K562 (cell line): ENCODE results near the gene IFT22. TPM values are rescaled to one million over a fixed set of nuclear protein-coding genes. Genes with fewer than 3 reads are reported as not detected.
A peak's percentile ranks its signal among the peaks of the same experiment; 100 is the strongest.

Source experiments
- ATAC-seq: fragments of 200-7000 bp; cut with Tn5 transposase; 3 replicates; pipeline ENCODE4 v1.9.1; 2020; ENCODE audit warnings: moderate library complexity
- BruUV-seq: library from RNA; stranded (reverse); fragments of 400-500 nt; replicated peaks from 2 replicates; lab custom pipeline; 2021; lab: Mats Ljungman, UMichigan
- CTCF ChIA-PET: fragments of 300-600 bp; formaldehyde crosslinking; extraction: SDS; loops from one replicate; lab custom pipeline; 2021; ENCODE audit warnings: low intra/inter-chr PET ratio; lab: Yijun Ruan, JAX
- POLR2A ChIA-PET: fragments of 300-600, 350-650 bp; sonication (Branson Sonifier 250); formaldehyde crosslinking; extraction: SDS; loops from one replicate; lab custom pipeline; 2021; ENCODE audit warnings: antibody characterized with exemption, inconsistent platforms; lab: Yijun Ruan, JAX
- DNase-seq, 4 experiments: peaks; one replicate each; pipeline versions ENCODE4 v3.0.0 to v3.0.0-alpha.2; 2011 to 2018; ENCODE audit warnings: low spot score in 3 of 4, mixed read lengths in 3 of 4; ENCODE audit errors: extremely low read depth in 1 of 4
- FAIRE-seq: peaks from 2 replicates; lab custom pipeline; 2011; peaks lifted over from hg19 to GRCh38; lab: Jason Lieb, UNC
- H2AFZ ChIP-seq: 2 replicates; pipeline ENCODE4 v1.6.0; 2011; ENCODE audit warnings: low read depth, low read length, control low read depth, inconsistent platforms
- H3K27ac ChIP-seq: fragments of 200-600 bp; 3 replicates; pipeline ENCODE4 v1.8.0; 2011; ENCODE audit warnings: low read depth, mild to moderate bottlenecking, control low read depth, inconsistent platforms, low read length, moderate library complexity, mixed read lengths; ENCODE audit errors: extremely low read depth
- H3K27me3 ChIP-seq, 2 experiments: fragments of 300-600 bp in 1 of 2; 2 replicates in 1 of 2; 3 replicates in 1 of 2; pipeline versions ENCODE4 v1.6.0 to v1.8.0; 2011; ENCODE audit warnings: inconsistent platforms in 2 of 2, low read length in 2 of 2, mild to moderate bottlenecking in 1 of 2, mixed read lengths in 1 of 2, moderate library complexity in 1 of 2; ENCODE audit not compliant: control insufficient read depth in 2 of 2, insufficient read depth in 2 of 2
- H3K36me3 ChIP-seq: fragments of 300-600 bp; 3 replicates; pipeline ENCODE4 v1.8.0; 2011; ENCODE audit warnings: mild to moderate bottlenecking, low read length, inconsistent platforms; ENCODE audit not compliant: control insufficient read depth, insufficient read depth
- H3K4me1 ChIP-seq, 2 experiments: fragments of 200-600 bp in 1 of 2; replicated peaks in 1 of 2; 2 replicates in 1 of 2; 3 replicates in 1 of 2; pipeline versions ENCODE4 v1.5.1 to v1.8.0; 2011; ENCODE audit warnings: inconsistent platforms in 2 of 2, low read length in 2 of 2, mild to moderate bottlenecking in 1 of 2, mixed read lengths in 1 of 2, moderate library complexity in 1 of 2; ENCODE audit not compliant: control insufficient read depth in 2 of 2, insufficient read depth in 2 of 2
- H3K4me2 ChIP-seq: 2 replicates; pipeline ENCODE4 v1.6.1; 2011; ENCODE audit warnings: low read length, control low read depth, inconsistent platforms, mixed read lengths; ENCODE audit not compliant: insufficient read depth
- H3K4me3 ChIP-seq: fragments of 200-600 bp; sonication (generic), shearing (Covaris generic); 2 replicates; pipeline ENCODE4 v1.5.1; 2016; ENCODE audit warnings: control low read depth, inconsistent platforms
- H3K79me2 ChIP-seq: fragments of 200-600 bp; 3 replicates; pipeline ENCODE4 v1.8.0; 2011; ENCODE audit warnings: low read length, inconsistent platforms; ENCODE audit not compliant: control insufficient read depth, insufficient read depth
- H3K9ac ChIP-seq, 2 experiments: 2 replicates each; pipeline versions ENCODE4 v1.6.0 to v1.6.1; 2011; ENCODE audit warnings: low read depth in 2 of 2, low read length in 2 of 2, control low read depth in 1 of 2, inconsistent platforms in 1 of 2, mild to moderate bottlenecking in 1 of 2, mixed read lengths in 1 of 2; ENCODE audit not compliant: insufficient read depth in 1 of 2
- H3K9me1 ChIP-seq: one replicate; pipeline ENCODE4 v1.6.0; 2011; ENCODE audit warnings: inconsistent platforms, mild to moderate bottlenecking, low read length, moderate library complexity; ENCODE audit not compliant: control insufficient read depth, insufficient read depth
- H3K9me3 ChIP-seq: replicated peaks from 2 replicates; pipeline ENCODE4 v1.5.1; 2011; ENCODE audit warnings: low read depth, low read length, inconsistent platforms; ENCODE audit not compliant: control insufficient read depth, insufficient read depth
- H4K20me1 ChIP-seq: replicated peaks from 2 replicates; pipeline ENCODE4 v1.6.1; 2011; ENCODE audit warnings: low read length, inconsistent platforms, mixed read lengths; ENCODE audit not compliant: control insufficient read depth, insufficient read depth
- AFF1 ChIP-seq, 2 experiments: fragments of 450-650 bp; IDR thresholded peaks; 2 replicates each; pipeline ENCODE4 v1.6.1; 2018; ENCODE audit warnings: mild to moderate bottlenecking in 2 of 2, low read depth in 1 of 2; ENCODE audit not compliant: partially characterized antibody in 2 of 2
- BCL6 ChIP-seq: fragments of 250-450 bp; sonication (Bioruptor Pico); IDR thresholded peaks from 2 replicates; pipeline ENCODE4 v1.4.0; 2020
- IRF1 ChIP-seq: sonication (generic); formaldehyde crosslinking; IDR thresholded peaks from 2 replicates; pipeline ENCODE4 v1.8.0; 2022; ENCODE audit warnings: missing genetic modification reagents, mild to moderate bottlenecking, borderline replicate concordance
- SP2 ChIP-seq: IDR thresholded peaks from 2 replicates; pipeline ENCODE4 v1.6.1; 2011; ENCODE audit warnings: mild to moderate bottlenecking, low read depth, low read length, moderate library complexity; ENCODE audit not compliant: poor library complexity, severe bottlenecking; ENCODE audit errors: extremely low read depth
- ZBTB34 ChIP-seq: fragments of 250-450 bp; sonication (Bioruptor Pico); IDR thresholded peaks from 2 replicates; pipeline ENCODE4 v1.8.0; 2021; ENCODE audit warnings: mild to moderate bottlenecking, moderate library complexity
- ZNF23 ChIP-seq: fragments of 250-450 bp; sonication (Bioruptor Pico); IDR thresholded peaks from 2 replicates; pipeline ENCODE4 v1.4.0; 2020; ENCODE audit warnings: mild to moderate bottlenecking
- ZNF239 ChIP-seq: fragments of 250-450 bp; sonication (Bioruptor Pico); IDR thresholded peaks from 2 replicates; pipeline ENCODE4 v1.4.0; 2020; ENCODE audit warnings: mild to moderate bottlenecking
- ZNF511 ChIP-seq: sonication (generic); formaldehyde crosslinking; IDR thresholded peaks from 2 replicates; pipeline ENCODE4 v1.8.0; 2022; ENCODE audit warnings: mild to moderate bottlenecking, missing genetic modification reagents
- WGBS: fragments of 100-300 bp; shearing (Covaris generic); methylation state at CpG from one replicate; pipeline ENCODE4 v1.1.6; 2016; ENCODE audit warnings: low coverage, mixed read lengths; ENCODE audit not compliant: insufficient coverage; ENCODE audit errors: missing lambda C conversion rate; 5-methylcytosine and 5-hydroxymethylcytosine counted together
- in situ Hi-C: fragments of 300-500 bp; cut with MboI; formaldehyde crosslinking; loops from 4 replicates; pipeline ENCODE4 v1.15.0; 2018; ENCODE audit warnings: inconsistent platforms, mixed read lengths
- intact Hi-C: fragments of 100-400 bp; cut with micrococcal nuclease; formaldehyde crosslinking; loops from 2 replicates; pipeline ENCODE4 v1.14.2; 2022
- polyA plus RNA-seq, 8 experiments: library from polyadenylated mRNA; depleted of rRNA in 4 of 8; stranded (reverse) in 5 of 8; unstranded in 3 of 8; fragments of >200 nt; fragmentation: Nextera tagmentation in 2 of 8; fragmentation: Illumina TruSeq in 1 of 8; extraction: Ambion mirVana in 2 of 8; extraction: Trizol in 1 of 8; gene quantifications; 2 replicates each; pipeline versions ENCODE4 v1.2.1 to v1.2.3, GENCODE V29; 2011 to 2014; ENCODE audit warnings: inconsistent platforms in 1 of 8, missing spikeins in 1 of 8
- total RNA-seq, 7 experiments: library from RNA; depleted of rRNA in 6 of 7; stranded (reverse); fragments of >200 nt in 6 of 7; fragmentation: Illumina TruSeq in 2 of 7; extraction: Trizol in 2 of 7; gene quantifications; 2 replicates each; pipeline versions ENCODE4 v1.2.1 to v1.2.3, GENCODE V29; 2011 to 2021; ENCODE audit warnings: low replicate concordance in 1 of 7

Gene IFT22
- total and polyA plus RNA-seq, 9 of the 15 experiments (the other 6 are each of a cell fraction or from before 2014, with no cell fraction given): 6.3 to 18.2 (median 7.7) TPM

GRCh38 chr7:101321491-101322401 is at the start of gene IFT22 (continued):
- no peak for TF ChIP-seq IRF1 (CRISPR knock-in tag)

- ChIA-PET CTCF (no interaction called here), POLR2A (no interaction called here)
- Histone ChIP-seq H3K4me1 (no peaks in the 10 kb centered on the region), H3K9ac (0 out of 4 replicates have a peak overlapping the region, but pooled peaks of 1 of the 2 experiments have one; percentile 36), H3K9me1 (no peaks in the 10 kb centered on the region), H3K27me3 (peaks cover 30 to 58% of the 10 kb centered on the region in 2 experiments; a peak in 3 of 5 replicates), H3K36me3 (no peaks in the 10 kb centered on the region), H3K4me3 (no peak overlapping the region), H3K27ac (no peak overlapping the region), H3K4me2 (no peak overlapping the region), H4K20me1 (no peaks in the 10 kb centered on the region; the same call in 1 of the 2 replicates), H3K79me2 (no peaks in the 10 kb centered on the region), H2AFZ (no peak overlapping the region), H3K9me3 (no peaks in the 10 kb centered on the region)
- ATAC-seq: no peak
- BruUV-seq: no TSS peak
- WGBS: 3% methylated on average over 5 of the region's 5 CpGs
- intact Hi-C loops: no loop called here
- in situ Hi-C loops: no loop called here
- no peak for FAIRE-seq
- DNase-seq: no peak
- TF ChIP-seq BCL6 (no peak), SP2 (no peak), ZBTB34 (no peak), ZNF23 (CRISPR knock-in tag) (no peak), ZNF511 (CRISPR knock-in tag) (no peak), AFF1 (IDR thresholded peaks at IDR 0.05; ENCODE audit: low read depth in 1 of 2, partially characterized antibody in 2 of 2) (no peak), ZNF239 (no peak)
Measured at GRCh38 chr7:101370836-101371235, 49.2 kb upstream of the IFT22 start.
